ENCODE measurements around the gene BICD1.

Gene BICD1

GRCh38 chr12:32413412-32413811, 306.8 kb downstream of the BICD1 start:
- Histone ChIP-seq H3K27me3 (ENCODE audit: control insufficient read depth, low read length) (no peaks in the 10 kb centered on the region), H3K4me2 (ENCODE audit: low read length) (no peak overlapping the region), H3K4me1 (ENCODE audit: control insufficient read depth, low read length) (no peaks in the 10 kb centered on the region), H3K27ac (ENCODE audit: low read depth, low read length) (no peak overlapping the region), H3K79me2 (ENCODE audit: control insufficient read depth, low read length) (no peaks in the 10 kb centered on the region), H3K9me2 (replicated peaks; ENCODE audit: control insufficient read depth, low read length) (no peaks in the 10 kb centered on the region), H3F3A (ENCODE audit: control insufficient read depth, insufficient read depth) (no peaks in the 10 kb centered on the region), H3K4me3 (ENCODE audit: low read length) (no peak overlapping the region), H3K9me3 (ENCODE audit: control insufficient read depth, insufficient read depth, low read length) (no peaks in the 10 kb centered on the region), H3K36me3 (ENCODE audit: control insufficient read depth, low read length) (no peaks in the 10 kb centered on the region), H4K20me1 (ENCODE audit: control insufficient read depth, insufficient read depth, low read depth, low read length) (no peaks in the 10 kb centered on the region)
- TF ChIP-seq EZH2phosphoT487 (IDR thresholded peaks at IDR 0.05; ENCODE audit: borderline replicate concordance, low read length) (no peak), CTCF (IDR thresholded peaks at IDR 0.05; ENCODE audit: low read depth, low read length, poor library complexity, severe bottlenecking) (no peak)

- no peaks in the 10 kb centered on the region for H3K27me3 ChIP-seq (ENCODE audit: control insufficient read depth, low read length)
- no peaks in the 10 kb centered on the region for H3K4me1 ChIP-seq (ENCODE audit: control insufficient read depth, low read length)
- H3K27ac ChIP-seq (ENCODE audit: low read depth, low read length) = no peak overlapping the region
- no peak overlapping the region for H3K4me2 ChIP-seq (ENCODE audit: low read length)
- no peaks in the 10 kb centered on the region for H3K9me3 ChIP-seq (ENCODE audit: control insufficient read depth, insufficient read depth, low read length)
- no peaks in the 10 kb centered on the region for H3K9me2 ChIP-seq (replicated peaks; ENCODE audit: control insufficient read depth, low read length)
- H4K20me1 ChIP-seq (ENCODE audit: control insufficient read depth, insufficient read depth, low read depth, low read length) = no peaks in the 10 kb centered on the region
- no peaks in the 10 kb centered on the region for H3F3A ChIP-seq (ENCODE audit: control insufficient read depth, insufficient read depth)
- TF ChIP-seq CTCF (IDR thresholded peaks at IDR 0.05; ENCODE audit: low read depth, low read length, poor library complexity, severe bottlenecking) (no peak), EZH2phosphoT487 (IDR thresholded peaks at IDR 0.05; ENCODE audit: borderline replicate concordance, low read length) (no peak)
- H3K4me3 ChIP-seq (ENCODE audit: low read length) = no peak overlapping the region
- H3K36me3 ChIP-seq (ENCODE audit: control insufficient read depth, low read length) = no peaks in the 10 kb centered on the region
- no peaks in the 10 kb centered on the region for H3K79me2 ChIP-seq (ENCODE audit: control insufficient read depth, low read length)
These were observed 311.6 kb downstream of the BICD1 start for GRCh38 chr12:32418221-32418620.

- H3K4me3 ChIP-seq (ENCODE audit: low read length) = no peak overlapping the region
- no peaks in the 10 kb centered on the region for H3K79me2 ChIP-seq (ENCODE audit: control insufficient read depth, low read length)
- H3K4me2 ChIP-seq (ENCODE audit: low read length) = no peak overlapping the region
- H3F3A ChIP-seq (ENCODE audit: control insufficient read depth, insufficient read depth) = no peaks in the 10 kb centered on the region
- TF ChIP-seq EZH2phosphoT487 (IDR thresholded peaks at IDR 0.05; ENCODE audit: borderline replicate concordance, low read length) = no peak
- no peak for TF ChIP-seq CTCF (IDR thresholded peaks at IDR 0.05; ENCODE audit: low read depth, low read length, poor library complexity, severe bottlenecking)
- H3K4me1 ChIP-seq (ENCODE audit: control insufficient read depth, low read length) = no peaks in the 10 kb centered on the region
- no peaks in the 10 kb centered on the region for H4K20me1 ChIP-seq (ENCODE audit: control insufficient read depth, insufficient read depth, low read depth, low read length)
- H3K9me2 ChIP-seq (replicated peaks; ENCODE audit: control insufficient read depth, low read length) = no peaks in the 10 kb centered on the region
- H3K27ac ChIP-seq (ENCODE audit: low read depth, low read length) = no peak overlapping the region
- H3K9me3 ChIP-seq (ENCODE audit: control insufficient read depth, insufficient read depth, low read length) = no peaks in the 10 kb centered on the region
- H3K27me3 ChIP-seq (ENCODE audit: control insufficient read depth, low read length) = no peaks in the 10 kb centered on the region
- H3K36me3 ChIP-seq (ENCODE audit: control insufficient read depth, low read length) = no peaks in the 10 kb centered on the region
These were observed 312.4 kb downstream of the BICD1 start for GRCh38 chr12:32418903-32419519.

All from DOHH2 (cell line).